ENCODE measurements around the gene KLB.
"Not testable (repeated sequence)": the region's sequence is repeated elsewhere in the genome, so short reads cannot be mapped to it uniquely, and the experiment has no call there.

DNA sequence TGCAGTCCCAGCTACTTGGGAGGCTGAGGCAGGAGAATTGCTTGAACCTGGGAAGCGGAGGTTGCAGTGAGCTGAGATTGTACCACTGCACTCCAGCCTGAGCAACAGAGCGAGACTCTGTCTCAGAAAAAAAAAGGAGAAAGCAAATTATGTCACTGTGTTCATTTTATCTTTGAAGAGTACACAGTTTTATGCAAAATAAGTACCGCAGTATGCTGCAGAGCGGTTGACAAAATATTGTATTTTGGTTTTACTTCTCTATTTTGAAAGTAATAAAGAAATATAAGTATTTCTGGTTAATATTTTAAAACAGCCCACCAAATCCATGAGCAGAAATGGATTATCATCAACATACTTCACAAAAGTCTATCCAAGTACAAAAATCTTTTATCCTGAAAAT lies 46.1 kb upstream of the KLB start:
- TF ChIP-seq, protein P1, sequence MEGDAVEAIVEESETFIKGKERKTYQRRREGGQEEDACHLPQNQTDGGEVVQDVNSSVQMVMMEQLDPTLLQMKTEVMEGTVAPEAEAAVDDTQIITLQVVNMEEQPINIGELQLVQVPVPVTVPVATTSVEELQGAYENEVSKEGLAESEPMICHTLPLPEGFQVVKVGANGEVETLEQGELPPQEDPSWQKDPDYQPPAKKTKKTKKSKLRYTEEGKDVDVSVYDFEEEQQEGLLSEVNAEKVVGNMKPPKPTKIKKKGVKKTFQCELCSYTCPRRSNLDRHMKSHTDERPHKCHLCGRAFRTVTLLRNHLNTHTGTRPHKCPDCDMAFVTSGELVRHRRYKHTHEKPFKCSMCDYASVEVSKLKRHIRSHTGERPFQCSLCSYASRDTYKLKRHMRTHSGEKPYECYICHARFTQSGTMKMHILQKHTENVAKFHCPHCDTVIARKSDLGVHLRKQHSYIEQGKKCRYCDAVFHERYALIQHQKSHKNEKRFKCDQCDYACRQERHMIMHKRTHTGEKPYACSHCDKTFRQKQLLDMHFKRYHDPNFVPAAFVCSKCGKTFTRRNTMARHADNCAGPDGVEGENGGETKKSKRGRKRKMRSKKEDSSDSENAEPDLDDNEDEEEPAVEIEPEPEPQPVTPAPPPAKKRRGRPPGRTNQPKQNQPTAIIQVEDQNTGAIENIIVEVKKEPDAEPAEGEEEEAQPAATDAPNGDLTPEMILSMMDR (IDR thresholded peaks at IDR 0.05; ENCODE audit: low read depth, low read length, missing input control): not testable (repeated sequence)
- not testable (repeated sequence) for TF ChIP-seq YY1 (IDR thresholded peaks at IDR 0.05); EGR1 (IDR thresholded peaks at IDR 0.05; ENCODE audit: low read depth in 2 of 2); HNF4G (IDR thresholded peaks at IDR 0.05); GABPA (IDR thresholded peaks at IDR 0.05 in 1 of 2, conservative IDR thresholded peaks at IDR 0.05 in 1 of 2); SP1 (IDR thresholded peaks at IDR 0.05); TAF1 (conservative IDR thresholded peaks at IDR 0.05); ATF3 (IDR thresholded peaks at IDR 0.05); RAD21 (IDR thresholded peaks at IDR 0.05); RXRA (IDR thresholded peaks at IDR 0.05)
- TF ChIP-seq, protein P2, sequence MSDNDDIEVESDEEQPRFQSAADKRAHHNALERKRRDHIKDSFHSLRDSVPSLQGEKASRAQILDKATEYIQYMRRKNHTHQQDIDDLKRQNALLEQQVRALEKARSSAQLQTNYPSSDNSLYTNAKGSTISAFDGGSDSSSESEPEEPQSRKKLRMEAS (IDR thresholded peaks at IDR 0.05): not testable (repeated sequence)
